HG02571 (cell line): ENCODE results near the gene SYTL5.
A peak's percentile ranks its signal among the peaks of the same experiment; 100 is the strongest.

Experiments used
- ATAC-seq: cut with Tn5 transposase; IDR thresholded peaks from one replicate; pipeline ENCODE4 v1.9.1; 2021; ENCODE audit warnings: mild to moderate bottlenecking, moderate library complexity; ENCODE audit not compliant: unreplicated experiment

The SYTL5 gene

DNA sequence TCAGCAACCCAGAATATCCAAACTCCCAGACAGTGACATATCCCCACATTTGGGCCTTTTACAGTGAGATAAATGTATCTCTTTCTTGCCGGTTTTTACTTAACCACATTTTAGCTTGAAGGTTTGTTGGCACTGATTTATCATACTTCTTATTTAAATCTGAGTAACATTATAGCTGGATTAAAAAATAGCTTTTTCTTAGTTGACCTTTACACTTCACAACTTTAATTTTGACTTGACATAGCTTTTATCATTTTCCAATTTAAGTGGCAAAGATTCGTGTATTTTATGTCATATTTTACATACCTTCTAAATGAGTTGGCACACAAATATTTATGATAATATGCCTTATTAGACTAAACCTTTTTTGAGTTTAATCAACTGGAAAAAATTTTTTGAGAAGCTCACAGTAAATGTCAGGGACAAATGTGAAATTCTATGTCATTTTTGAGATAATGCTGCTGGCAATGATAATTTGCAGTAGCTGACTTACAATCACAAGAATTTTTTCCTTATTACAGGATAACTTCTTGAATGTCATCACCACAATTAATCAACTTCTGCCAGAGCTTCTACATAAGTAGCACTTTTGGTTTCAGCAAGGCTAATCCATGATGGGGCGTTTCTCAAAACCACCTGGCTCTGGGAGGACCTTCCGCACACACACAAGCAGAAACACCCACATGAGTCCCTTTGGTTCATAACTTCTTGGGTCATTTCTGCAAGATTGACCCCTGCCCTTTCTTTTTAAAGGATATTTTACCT lies 80.3 kb downstream of the SYTL5 start:
- ATAC-seq = no peak

- ATAC-seq = no peak
Observed at GRCh38 chrX:38087594-38087993, 81.2 kb downstream of the SYTL5 start.

DNA sequence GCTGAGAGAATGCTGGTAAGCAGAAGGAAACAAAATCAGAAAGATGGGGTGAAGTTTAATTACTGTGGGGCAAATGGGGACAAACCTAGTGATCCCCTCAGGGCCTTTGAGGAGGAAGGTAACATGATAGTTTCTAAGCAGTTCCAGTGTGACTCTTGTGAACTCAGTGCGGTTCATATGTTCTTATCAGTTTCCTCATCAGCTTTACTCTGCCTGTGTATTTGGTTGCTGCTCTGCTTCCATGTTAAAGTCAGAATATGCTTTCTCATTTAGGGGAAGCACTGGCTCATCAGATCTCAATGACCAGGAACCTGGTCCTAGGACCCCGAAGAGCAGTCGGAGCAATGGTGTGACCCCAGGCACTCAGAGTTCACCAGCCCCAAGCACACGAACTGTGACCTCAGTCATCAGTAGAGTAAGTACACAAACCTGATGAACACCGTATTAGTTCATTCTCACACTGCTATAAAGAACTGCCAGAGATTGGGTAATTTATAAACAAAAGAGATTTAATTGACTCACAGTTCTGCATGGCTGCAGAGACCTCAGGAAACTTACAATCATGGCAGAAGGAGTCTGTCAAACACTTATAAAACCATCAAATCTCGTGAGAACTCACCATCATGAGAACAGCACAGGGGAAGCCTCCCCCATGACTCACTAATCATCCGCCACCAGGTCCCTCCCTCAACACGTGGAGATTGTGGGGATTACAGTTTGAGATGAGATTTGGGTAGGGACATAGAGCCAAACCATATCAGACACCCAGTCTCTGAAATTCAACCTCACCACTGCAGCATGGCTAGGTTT lies 83.0 kb downstream of the SYTL5 start:
- ATAC-seq = no peak

- ATAC-seq = no peak
Observed at GRCh38 chrX:38095971-38096529, 89.7 kb downstream of the SYTL5 start.

DNA sequence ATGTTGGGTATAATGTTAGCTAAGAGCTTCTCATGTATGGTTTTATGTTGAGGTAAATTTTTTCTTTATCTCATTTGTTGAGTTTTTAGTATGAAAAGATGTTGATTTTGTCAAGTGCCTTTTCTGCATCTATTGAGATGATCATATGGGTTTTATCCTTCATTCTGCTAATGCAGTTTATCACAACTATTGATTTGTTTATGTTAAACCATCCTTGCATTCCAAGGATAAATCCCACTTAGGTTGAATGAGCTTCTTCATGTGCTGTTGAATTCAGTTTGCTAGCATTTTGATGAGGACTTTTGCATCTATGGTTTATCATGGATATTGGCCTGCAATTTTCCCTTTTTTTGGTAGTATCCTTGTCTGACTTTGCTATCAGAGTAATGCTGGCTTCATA lies 93.3 kb downstream of the SYTL5 start:
- ATAC-seq = no peak

DNA sequence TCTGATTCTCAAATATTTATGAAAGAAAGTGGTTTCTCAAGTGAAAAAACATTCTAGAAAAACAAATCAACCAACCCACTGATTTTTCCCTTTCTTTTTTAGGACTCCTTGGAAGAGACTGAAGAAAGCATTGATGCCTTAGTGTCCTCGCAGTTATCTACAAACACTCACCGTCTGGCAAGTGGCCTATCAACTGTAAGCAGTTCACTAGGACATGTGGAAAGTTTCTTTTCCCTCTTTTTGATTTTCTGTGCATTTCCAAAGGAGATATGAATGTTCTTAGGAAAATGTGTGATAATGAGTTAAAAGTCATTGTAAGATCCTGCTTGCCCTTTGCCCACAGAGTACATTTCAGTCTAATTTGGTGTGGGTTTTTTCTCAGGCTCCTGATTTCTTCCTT lies 95.9 kb downstream of the SYTL5 start:
- ATAC-seq = no peak

- no peak for ATAC-seq
Observed at GRCh38 chrX:38102875-38103274, 96.5 kb downstream of the SYTL5 start.

- peak; percentile 84 for ATAC-seq
Observed at GRCh38 chrX:38103857-38104812, 97.8 kb downstream of the SYTL5 start.

GRCh38 chrX:38105216-38105725 lies 98.9 kb downstream of the SYTL5 start:
- ATAC-seq = no peak

- ATAC-seq = no peak
Observed at GRCh38 chrX:38106991-38107655, 100.8 kb downstream of the SYTL5 start.

DNA sequence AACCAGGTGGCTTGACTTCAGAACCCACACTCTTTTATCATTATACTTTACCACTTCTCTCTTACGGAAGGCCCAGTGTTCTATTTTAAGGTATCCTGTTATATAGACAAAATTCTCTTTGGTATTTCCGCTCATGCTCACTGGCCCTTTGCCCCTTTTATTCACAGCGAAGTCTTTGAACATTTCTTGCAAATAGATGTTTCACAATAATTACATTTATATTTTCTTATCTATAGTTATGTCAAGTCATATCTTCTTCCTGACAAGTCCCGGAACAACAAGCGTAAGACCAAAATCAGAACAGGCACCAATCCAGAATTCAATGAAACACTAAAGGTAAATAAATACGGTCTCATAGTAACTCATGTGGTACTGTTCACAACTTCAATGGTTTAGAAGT lies 102.0 kb downstream of the SYTL5 start:
- ATAC-seq = no peak

DNA sequence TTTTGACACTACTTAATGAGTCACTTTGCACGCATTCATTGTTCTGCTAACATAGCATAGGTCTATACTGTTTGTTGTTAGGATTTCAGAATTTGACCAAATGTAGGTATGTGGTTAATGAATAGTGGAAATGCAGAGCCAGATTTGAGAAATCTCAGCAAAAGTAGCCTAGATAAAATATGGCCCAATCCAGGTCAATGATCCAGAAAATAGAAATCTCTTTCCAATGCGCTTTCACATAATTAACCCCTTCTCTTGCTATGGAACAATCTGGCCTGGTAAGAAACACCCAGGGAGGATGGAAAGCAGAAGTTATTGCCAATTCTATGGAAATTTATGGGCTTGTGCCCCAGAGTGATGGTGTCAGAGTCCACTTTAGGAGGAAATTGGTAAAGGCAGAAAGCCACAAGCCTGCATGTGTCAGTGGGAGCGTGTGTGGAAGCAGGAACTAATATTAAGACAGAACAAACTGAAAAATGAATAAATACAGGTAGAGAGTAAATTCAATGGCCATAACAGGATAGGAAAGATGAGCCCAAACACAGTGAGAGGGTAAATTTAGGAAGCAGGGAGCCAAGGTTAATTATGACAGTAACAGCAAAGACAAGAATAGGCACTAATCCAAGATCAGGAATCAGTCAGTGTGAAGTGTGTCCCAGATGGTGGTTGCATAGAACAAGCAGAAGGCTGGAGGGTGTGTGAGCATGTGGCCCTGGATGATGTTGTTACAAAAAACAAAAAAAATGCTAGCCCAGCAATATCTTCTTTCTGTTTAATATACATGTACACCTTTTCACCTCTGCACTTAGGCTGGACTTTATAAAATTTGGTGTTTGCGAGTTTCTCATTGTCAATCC lies 102.9 kb downstream of the SYTL5 start:
- ATAC-seq = no peak

DNA sequence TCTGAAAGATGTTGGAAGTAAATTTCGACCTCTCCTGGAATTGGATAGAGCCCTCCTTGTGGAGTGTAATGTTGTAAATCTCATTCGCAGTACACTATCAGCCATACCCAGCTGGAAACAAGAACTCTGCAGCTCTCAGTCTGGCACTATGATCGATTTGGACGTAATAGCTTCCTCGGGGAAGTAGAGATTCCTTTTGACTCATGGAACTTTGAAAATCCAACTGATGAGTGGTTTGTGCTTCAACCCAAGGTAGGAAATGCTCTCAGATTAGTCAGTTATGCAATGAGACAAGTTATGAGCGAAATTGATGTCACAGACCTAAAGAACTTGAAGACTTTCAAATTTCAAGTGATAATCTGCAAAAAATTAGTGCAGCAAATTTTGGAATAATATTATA lies 103.9 kb downstream of the SYTL5 start:
- no peak for ATAC-seq

- no peak for ATAC-seq
Observed at GRCh38 chrX:38111196-38111595, 104.8 kb downstream of the SYTL5 start.

DNA sequence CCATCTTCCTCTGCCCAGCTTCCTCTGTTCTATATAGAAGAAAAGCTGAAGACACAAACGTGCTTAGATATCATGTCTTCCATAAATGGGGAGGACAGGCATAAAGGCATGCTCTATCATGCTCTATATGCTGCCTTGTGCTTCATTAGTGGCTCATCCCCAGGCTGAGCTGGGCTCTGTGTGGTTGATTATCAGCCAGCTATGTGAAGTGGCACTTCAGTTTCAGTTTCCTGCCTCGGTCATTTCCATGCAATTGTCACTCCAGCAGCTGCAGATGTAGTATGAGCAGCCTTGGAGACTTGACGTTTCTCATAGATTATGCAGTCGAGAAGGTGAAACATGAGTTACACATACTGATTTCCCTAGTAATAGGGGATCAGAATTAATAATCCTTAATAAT lies 106.2 kb downstream of the SYTL5 start:
- ATAC-seq = no peak

DNA sequence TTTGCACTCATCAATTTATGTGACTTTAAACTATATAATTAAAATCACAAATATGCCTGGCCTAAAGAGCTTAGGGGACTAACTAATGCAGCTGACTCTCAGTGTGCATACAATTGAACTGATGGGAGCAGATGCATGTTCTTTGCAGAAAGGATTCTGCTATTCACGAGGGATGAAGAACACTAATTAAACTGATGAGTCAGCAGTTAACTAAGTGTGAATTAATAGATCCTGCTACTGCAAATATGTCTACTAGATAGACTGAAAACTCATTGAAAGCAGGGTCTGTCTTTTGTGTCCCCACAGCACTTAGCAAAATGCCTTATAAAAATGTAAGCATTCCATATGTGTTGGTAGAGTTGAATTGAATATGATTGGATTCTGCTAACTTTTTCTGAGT lies 110.4 kb downstream of the SYTL5 start:
- ATAC-seq = no peak

DNA sequence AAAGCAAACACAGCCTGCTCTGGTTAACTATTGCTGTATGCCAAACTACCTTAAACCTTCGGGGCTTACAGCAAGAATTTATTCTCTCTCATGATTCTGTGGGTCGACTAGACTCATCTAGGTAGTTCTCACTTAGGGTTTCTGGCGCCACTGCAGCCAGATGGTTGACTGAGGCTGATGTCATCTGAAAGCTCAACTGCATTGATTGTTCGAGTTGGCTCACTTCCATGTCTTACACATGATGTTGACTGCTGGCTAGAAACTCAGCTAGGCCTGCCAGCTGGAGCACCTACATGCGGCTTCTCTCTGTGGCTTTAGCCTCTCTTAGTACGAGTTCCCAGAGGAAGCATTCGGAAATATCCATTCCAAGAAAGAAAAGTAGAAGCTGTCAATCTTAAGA lies 111.1 kb downstream of the SYTL5 start:
- no peak for ATAC-seq

GRCh38 chrX:38124000-38124399 lies 117.6 kb downstream of the SYTL5 start:
- ATAC-seq = no peak

DNA sequence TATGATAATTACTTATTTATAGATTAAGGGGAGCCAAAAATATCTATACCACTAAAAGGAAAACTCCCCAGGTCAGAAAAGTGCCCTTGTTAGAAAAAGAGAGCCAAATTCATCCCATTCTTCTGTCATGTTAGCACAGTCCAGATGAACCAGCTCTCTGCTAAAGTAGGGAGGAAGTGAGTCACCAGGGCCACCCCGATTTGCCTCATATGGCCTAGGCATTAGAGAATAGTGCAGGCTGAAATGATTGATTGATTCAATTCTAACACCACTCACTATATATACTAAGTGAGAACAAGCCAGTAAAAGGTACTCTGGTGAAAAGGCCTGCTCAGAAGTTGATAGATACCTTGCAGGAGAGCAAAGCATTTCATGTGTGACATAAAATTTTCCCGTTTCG lies 119.8 kb downstream of the SYTL5 start:
- ATAC-seq = no peak
